OCI-LY7 (cell line): ENCODE measurements around the gene CDCA8. TPM values are rescaled to one million over a fixed set of nuclear protein-coding genes. Genes with fewer than 3 reads are reported as not detected.

Experiments
- Bru-seq: library from RNA; stranded (reverse); fragments of 400-500 nt; gene quantifications from one replicate; lab custom pipeline; 2021; lab: Mats Ljungman, UMichigan
- BruChase-seq, 2 experiments: library from RNA; stranded (reverse); fragments of 400-500 nt; gene quantifications; one replicate each; lab custom pipeline; 2021; lab: Mats Ljungman, UMichigan
- BruUV-seq: library from RNA; stranded (reverse); fragments of 400-500 nt; replicated peaks from 2 replicates; lab custom pipeline; 2021; lab: Mats Ljungman, UMichigan
- CTCF ChIA-PET: fragments of 300-600 bp; sonication (Branson Sonifier 250); formaldehyde crosslinking; loops from one replicate; lab custom pipeline; 2022; ENCODE audit warnings: antibody characterized with exemption; ENCODE audit not compliant: unreplicated experiment; lab: Charles Lee
- POLR2A ChIA-PET: fragments of 300-600 bp; sonication (Branson Sonifier 250); formaldehyde crosslinking; loops from one replicate; lab custom pipeline; 2022; ENCODE audit warnings: antibody characterized with exemption; lab: Charles Lee
- DNase-seq: peaks from one replicate; pipeline ENCODE4 v3.0.0-alpha.2; 2015; ENCODE audit warnings: low spot score
- H2AFZ ChIP-seq: fragments of 200-600 bp; sonication (generic), shearing (Covaris generic); 2 replicates; pipeline ENCODE4 v1.6.1; 2014; ENCODE audit warnings: mild to moderate bottlenecking, antibody characterized with exemption, low read length, moderate library complexity
- H3K27ac ChIP-seq: fragments of 200-600 bp; sonication (generic); 2 replicates; pipeline ENCODE4 v1.5.1; 2014; ENCODE audit warnings: mixed run types, low read depth, mild to moderate bottlenecking, moderate library complexity, low read length, inconsistent platforms; ENCODE audit not compliant: poor library complexity, severe bottlenecking
- H3K36me3 ChIP-seq: fragments of 200-600 bp; sonication (generic); 2 replicates; pipeline ENCODE4 v1.6.1; 2014; ENCODE audit warnings: mild to moderate bottlenecking, antibody characterized with exemption, low read length, moderate library complexity, mixed read lengths; ENCODE audit not compliant: insufficient read depth
- H3K4me1 ChIP-seq: fragments of 200-600 bp; sonication (generic); 2 replicates; pipeline ENCODE4 v1.5.1; 2014; ENCODE audit warnings: mild to moderate bottlenecking, low read length; ENCODE audit not compliant: insufficient read depth, poor library complexity, severe bottlenecking
- H3K4me2 ChIP-seq: fragments of 200-600 bp; sonication (generic); 2 replicates; pipeline ENCODE4 v1.6.1; 2014; ENCODE audit warnings: mild to moderate bottlenecking, low read length
- H3K4me3 ChIP-seq: fragments of 200-600 bp; sonication (generic); 2 replicates; pipeline ENCODE4 v1.5.1; 2014; ENCODE audit warnings: mild to moderate bottlenecking, low read depth, low read length; ENCODE audit not compliant: poor library complexity, severe bottlenecking
- H3K79me2 ChIP-seq: fragments of 200-600 bp; sonication (generic); 2 replicates; pipeline ENCODE4 v1.6.1; 2016; ENCODE audit warnings: low read depth, mild to moderate bottlenecking, low read length, moderate library complexity, mixed read lengths; ENCODE audit not compliant: insufficient read depth
- H3K9me2 ChIP-seq: fragments of 200-600 bp; sonication (generic); 2 replicates; pipeline ENCODE4 v1.6.1; 2016; ENCODE audit warnings: mild to moderate bottlenecking, low read length, mixed read lengths; ENCODE audit not compliant: insufficient read depth
- H3K9me3 ChIP-seq: fragments of 200-600 bp; sonication (generic); 2 replicates; pipeline ENCODE4 v1.6.1; 2014; ENCODE audit warnings: mild to moderate bottlenecking, mixed run types, low read length, mixed read lengths
- H4K20me1 ChIP-seq: fragments of 200-600 bp; sonication (generic); 2 replicates; pipeline ENCODE4 v1.6.1; 2014; ENCODE audit warnings: mild to moderate bottlenecking, antibody characterized with exemption, low read length, moderate library complexity, mixed read lengths; ENCODE audit not compliant: insufficient read depth
- EZH2phosphoT487 ChIP-seq: fragments of 200-600 bp; sonication (generic); IDR thresholded peaks from 2 replicates; pipeline ENCODE4 v1.6.1; 2018; ENCODE audit warnings: low read depth, borderline replicate concordance, mild to moderate bottlenecking, mixed run types, antibody characterized with exemption, low read length, moderate library complexity, mixed read lengths
- intact Hi-C: fragments of 100-400 bp; cut with micrococcal nuclease; formaldehyde crosslinking; loops from one replicate; pipeline ENCODE4 v1.10.0; 2022; ENCODE audit not compliant: unreplicated experiment
- long read RNA-seq: library from polyadenylated mRNA; stranded (forward); transcript quantifications from one replicate; pipeline ENCODE4 v2.0.0, GENCODE V29; 2022
- total RNA-seq, 2 experiments: library from RNA; depleted of rRNA in 1 of 2; stranded (reverse); fragments of >200 nt in 1 of 2; shearing (Covaris generic) in 1 of 2; gene quantifications; 2 replicates each; pipeline ENCODE4 v1.2.3, GENCODE V29; 2014 to 2022
- TF ChIP-seq, protein P1 (sequence below): fragments of 200-600 bp; sonication (generic); conservative IDR thresholded peaks from 2 replicates; pipeline ENCODE4 v1.5.1; 2014; ENCODE audit warnings: mild to moderate bottlenecking, antibody characterized with exemption, low read length, moderate library complexity, mixed read lengths

Gene CDCA8
- total RNA-seq (2014; rRNA removed; shearing (Covaris generic)) (55.2 and 60.0 TPM in 2 replicates), total RNA-seq (2022) (111 and 126 TPM in 2 replicates), Bru-seq, nascent RNA (percentile 93 among the genes with signal in this experiment), BruChase-seq, experiment 1, labeled RNA remaining after a 6-hour chase (percentile 93 among the genes with signal in this experiment), BruChase-seq, experiment 2, labeled RNA remaining after a 2-hour chase (percentile 96 among the genes with signal in this experiment)
- long read RNA-seq, transcript CDCA8-201 (11 exons, 2,303 nt) = minor isoform, 42 of 254 reads
- long read RNA-seq, transcript CDCA8-202 (10 exons, 2,469 nt) = major isoform, 164 of 254 reads
- long read RNA-seq, partial matches to known transcripts = 17 of 254 reads
- long read RNA-seq, other reads (novel, unspliced or antisense) = 31 of 254 reads

DNA sequence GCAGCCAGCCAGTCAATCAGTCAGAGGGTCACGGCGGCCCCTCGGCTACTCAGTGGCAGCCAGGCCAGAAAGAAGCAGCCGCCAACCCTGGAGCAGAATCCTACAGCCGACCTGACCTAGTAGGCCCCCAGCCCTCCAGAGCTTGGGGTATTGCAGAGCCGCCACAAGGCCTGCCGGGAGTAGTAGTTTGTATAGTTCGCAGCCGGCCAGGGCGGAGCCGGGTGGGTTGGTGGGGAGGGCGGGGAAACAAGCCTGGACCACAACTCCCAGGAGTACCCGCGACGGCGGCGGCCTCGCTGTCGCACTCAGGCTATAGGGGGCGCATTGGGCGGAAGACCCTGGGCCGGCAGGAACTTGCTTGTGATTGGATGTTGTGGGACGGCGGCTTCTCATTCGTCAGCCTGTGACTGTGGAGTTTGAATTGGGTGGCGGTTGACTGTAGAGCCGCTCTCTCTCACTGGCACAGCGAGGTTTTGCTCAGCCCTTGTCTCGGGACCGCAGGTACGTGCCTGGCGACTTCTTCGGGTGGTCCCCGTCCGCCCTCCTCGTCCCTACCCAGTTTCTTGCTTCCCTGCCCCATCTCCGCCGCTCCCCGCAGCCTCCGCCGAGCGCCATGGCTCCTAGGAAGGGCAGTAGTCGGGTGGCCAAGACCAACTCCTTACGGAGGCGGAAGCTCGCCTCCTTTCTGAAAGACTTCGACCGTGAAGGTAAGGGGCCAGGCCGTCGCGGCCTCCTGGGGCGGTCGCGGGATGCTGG is at the start of gene CDCA8:
Gene CDCA8, plus strand, starts transcription at position 439 of the 756 bp plus-strand sequence. Its CDS starts 175 bp downstream, at position 614.
- TF ChIP-seq, protein P1, sequence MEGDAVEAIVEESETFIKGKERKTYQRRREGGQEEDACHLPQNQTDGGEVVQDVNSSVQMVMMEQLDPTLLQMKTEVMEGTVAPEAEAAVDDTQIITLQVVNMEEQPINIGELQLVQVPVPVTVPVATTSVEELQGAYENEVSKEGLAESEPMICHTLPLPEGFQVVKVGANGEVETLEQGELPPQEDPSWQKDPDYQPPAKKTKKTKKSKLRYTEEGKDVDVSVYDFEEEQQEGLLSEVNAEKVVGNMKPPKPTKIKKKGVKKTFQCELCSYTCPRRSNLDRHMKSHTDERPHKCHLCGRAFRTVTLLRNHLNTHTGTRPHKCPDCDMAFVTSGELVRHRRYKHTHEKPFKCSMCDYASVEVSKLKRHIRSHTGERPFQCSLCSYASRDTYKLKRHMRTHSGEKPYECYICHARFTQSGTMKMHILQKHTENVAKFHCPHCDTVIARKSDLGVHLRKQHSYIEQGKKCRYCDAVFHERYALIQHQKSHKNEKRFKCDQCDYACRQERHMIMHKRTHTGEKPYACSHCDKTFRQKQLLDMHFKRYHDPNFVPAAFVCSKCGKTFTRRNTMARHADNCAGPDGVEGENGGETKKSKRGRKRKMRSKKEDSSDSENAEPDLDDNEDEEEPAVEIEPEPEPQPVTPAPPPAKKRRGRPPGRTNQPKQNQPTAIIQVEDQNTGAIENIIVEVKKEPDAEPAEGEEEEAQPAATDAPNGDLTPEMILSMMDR = peak; percentile 76
- TF ChIP-seq EZH2phosphoT487 = no peak
- peak within 1 kb of the TSS; percentile 66 for H2AFZ ChIP-seq
- H3K4me1 ChIP-seq = peaks cover 36% of the 10 kb centered on the region
- no peaks in the 10 kb centered on the region for H3K9me3 ChIP-seq
- DNase-seq = peak; percentile 98
- H4K20me1 ChIP-seq = peaks cover 18% of the 10 kb centered on the region; the same call in 1 of the 2 replicates
- H3K4me2 ChIP-seq = peak within 1 kb of the TSS; percentile 98
- intact Hi-C loops = loop anchor here (2.0 to 10.0 kb wide), 5 partner anchors 117 to 323 kb away; partner anchors contain the start of genes MEAF6, MTF1, UTP11 and YRDC
- no TSS peak for BruUV-seq
- H3K27ac ChIP-seq = peak within 1 kb of the TSS; percentile 76
- peaks cover 51% of the 10 kb centered on the region for H3K36me3 ChIP-seq
- peaks cover 82% of the 10 kb centered on the region for H3K79me2 ChIP-seq
- H3K9me2 ChIP-seq = no peaks in the 10 kb centered on the region
- H3K4me3 ChIP-seq = peak within 1 kb of the TSS; percentile 99
- CTCF ChIA-PET = interaction anchor here (0.8 kb wide), 1 partner anchor 14 kb away, joined by 3 read pairs; no protein-coding TSS in a partner anchor
- POLR2A ChIA-PET = interaction anchor here (0.6 to 1.7 kb wide), 4 partner anchors 9 to 1475 kb away, joined by 3 to 7 read pairs (median 5); partner anchors contain the start of genes MEAF6 and MTF1

DNA sequence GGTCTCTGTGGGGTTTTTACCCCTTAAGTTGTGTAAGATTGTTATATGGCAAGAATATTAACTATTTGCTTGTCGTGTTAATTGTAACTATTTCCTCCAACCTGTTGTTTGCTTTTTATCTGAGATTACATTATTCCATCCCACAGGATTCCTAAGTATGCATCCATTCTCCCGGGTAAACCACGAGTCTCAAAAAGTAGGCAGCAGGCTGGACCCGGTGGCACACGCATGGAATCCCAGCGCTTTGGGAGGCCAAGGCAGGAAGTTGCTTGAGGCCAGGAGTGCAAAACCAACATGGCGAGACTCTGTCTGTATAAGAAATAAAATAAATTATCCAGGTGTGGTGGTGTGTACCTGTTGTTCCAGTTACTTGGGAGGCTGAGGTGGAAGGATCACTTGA is 45.0 kb upstream of the CDCA8 start:
- Histone ChIP-seq H3K9me2 (no peaks in the 10 kb centered on the region), H3K4me2 (no peak overlapping the region), H2AFZ (no peak overlapping the region), H4K20me1 (no peaks in the 10 kb centered on the region), H3K79me2 (no peaks in the 10 kb centered on the region), H3K36me3 (no peaks in the 10 kb centered on the region), H3K27ac (no peak overlapping the region), H3K4me3 (no peak overlapping the region), H3K9me3 (no peaks in the 10 kb centered on the region), H3K4me1 (no peaks in the 10 kb centered on the region)
- CTCF ChIA-PET = no interaction called here
- DNase-seq = no peak
- no peak for TF ChIP-seq EZH2phosphoT487
- TF ChIP-seq, protein P1 = no peak
- no TSS peak for BruUV-seq
- POLR2A ChIA-PET = interaction anchor here (0.8 kb wide), 1 partner anchor 18 kb away, joined by 3 read pairs; no protein-coding TSS in a partner anchor
- intact Hi-C loops = no loop called here
